Fibroblast of lung (primary cell): Measurements from ENCODE around the gene GUCY2C. TPM values are rescaled to one million over a fixed set of nuclear protein-coding genes. Genes with fewer than 3 reads are reported as not detected.
A peak's percentile ranks its signal among the peaks of the same experiment; 100 is the strongest.

ENCODE experiments used
- DNase-seq, 2 donors: peaks; one replicate each; pipeline versions ENCODE4 v3.0.0 to v3.0.0-alpha.2; 2010; ENCODE audit warnings: low read depth in 2 of 2
- H2AFZ ChIP-seq: 2 replicates; pipeline ENCODE4 v1.5.1; 2012; ENCODE audit warnings: low read length, control low read depth, inconsistent platforms
- H3K27ac ChIP-seq: 2 replicates; pipeline ENCODE4 v1.5.1; 2011; ENCODE audit warnings: low read length, control low read depth; ENCODE audit not compliant: insufficient read depth
- H3K27me3 ChIP-seq: 2 replicates; pipeline ENCODE4 v1.5.1; 2011; ENCODE audit warnings: mild to moderate bottlenecking, low read length; ENCODE audit not compliant: control insufficient read depth, insufficient read depth
- H3K36me3 ChIP-seq: 2 replicates; pipeline ENCODE4 v1.5.1; 2011; ENCODE audit warnings: low read length; ENCODE audit not compliant: control insufficient read depth, insufficient read depth
- H3K4me1 ChIP-seq: 2 replicates; pipeline ENCODE4 v1.5.1; 2011; ENCODE audit warnings: low read length; ENCODE audit not compliant: control insufficient read depth, insufficient read depth; ENCODE audit errors: extremely low read depth
- H3K4me2 ChIP-seq: 2 replicates; pipeline ENCODE4 v1.5.1; 2011; ENCODE audit warnings: low read length, control low read depth; ENCODE audit not compliant: insufficient read depth; ENCODE audit errors: extremely low read depth
- H3K4me3 ChIP-seq, 4 experiments: fragments of 200-600 bp in 1 of 4; sonication (generic) in 1 of 4; replicated peaks in 1 of 4; 2 replicates each; pipeline ENCODE4 v1.5.1; 2011 to 2016; ENCODE audit warnings: low read length in 4 of 4, low read depth in 3 of 4, mild to moderate bottlenecking in 3 of 4, control low read depth in 2 of 4, inconsistent platforms in 1 of 4, mixed read lengths in 1 of 4; ENCODE audit not compliant: insufficient read depth in 1 of 4; ENCODE audit errors: control extremely low read depth in 1 of 4
- H3K79me2 ChIP-seq: 2 replicates; pipeline ENCODE4 v1.5.1; 2012; ENCODE audit warnings: mild to moderate bottlenecking, low read length, inconsistent platforms; ENCODE audit not compliant: control insufficient read depth, insufficient read depth
- H3K9ac ChIP-seq: 2 replicates; pipeline ENCODE4 v1.5.1; 2011; ENCODE audit warnings: mild to moderate bottlenecking, low read length, control low read depth; ENCODE audit not compliant: insufficient read depth
- H3K9me3 ChIP-seq: 2 replicates; pipeline ENCODE4 v1.5.1; 2012; ENCODE audit warnings: low read depth, low read length; ENCODE audit not compliant: control insufficient read depth, insufficient read depth
- H4K20me1 ChIP-seq: 2 replicates; pipeline ENCODE4 v1.5.1; 2011; ENCODE audit warnings: low read length; ENCODE audit not compliant: control insufficient read depth, insufficient read depth; ENCODE audit errors: extremely low read depth
- EZH2 ChIP-seq: IDR thresholded peaks from 2 replicates; pipeline ENCODE4 v1.5.1; 2012; ENCODE audit warnings: low read length, control low read depth, mild to moderate bottlenecking; ENCODE audit errors: missing control alignments
- polyA plus RNA-seq, 2 donors: library from polyadenylated mRNA; depleted of rRNA in 1 of 2; stranded (reverse) in 1 of 2; unstranded in 1 of 2; fragments of >200 nt; gene quantifications; 2 replicates each; pipeline ENCODE4 v1.2.1, GENCODE V29; 2011 to 2012; ENCODE audit warnings: missing spikeins in 1 of 2
- total RNA-seq: library from RNA; depleted of rRNA; stranded (reverse); fragments of >200 nt; gene quantifications from 2 replicates; pipeline ENCODE4 v1.2.1, GENCODE V29; 2014
- TF ChIP-seq, protein P1 (sequence below), 2 donors: IDR thresholded peaks in 1 of 2; conservative IDR thresholded peaks in 1 of 2; 1 replicate in 1 of 2; 2 replicates in 1 of 2; pipeline ENCODE4 v1.5.1; 2011 to 2012; ENCODE audit warnings: low read length in 2 of 2, control low read depth in 1 of 2, inconsistent platforms in 1 of 2, low read depth in 1 of 2, mild to moderate bottlenecking in 1 of 2

The GUCY2C gene
- total and polyA plus RNA-seq, 2 donors (not counting 1 experiment from before 2014, with no cell fraction given): 0.02 TPM; not detected in 1

DNA sequence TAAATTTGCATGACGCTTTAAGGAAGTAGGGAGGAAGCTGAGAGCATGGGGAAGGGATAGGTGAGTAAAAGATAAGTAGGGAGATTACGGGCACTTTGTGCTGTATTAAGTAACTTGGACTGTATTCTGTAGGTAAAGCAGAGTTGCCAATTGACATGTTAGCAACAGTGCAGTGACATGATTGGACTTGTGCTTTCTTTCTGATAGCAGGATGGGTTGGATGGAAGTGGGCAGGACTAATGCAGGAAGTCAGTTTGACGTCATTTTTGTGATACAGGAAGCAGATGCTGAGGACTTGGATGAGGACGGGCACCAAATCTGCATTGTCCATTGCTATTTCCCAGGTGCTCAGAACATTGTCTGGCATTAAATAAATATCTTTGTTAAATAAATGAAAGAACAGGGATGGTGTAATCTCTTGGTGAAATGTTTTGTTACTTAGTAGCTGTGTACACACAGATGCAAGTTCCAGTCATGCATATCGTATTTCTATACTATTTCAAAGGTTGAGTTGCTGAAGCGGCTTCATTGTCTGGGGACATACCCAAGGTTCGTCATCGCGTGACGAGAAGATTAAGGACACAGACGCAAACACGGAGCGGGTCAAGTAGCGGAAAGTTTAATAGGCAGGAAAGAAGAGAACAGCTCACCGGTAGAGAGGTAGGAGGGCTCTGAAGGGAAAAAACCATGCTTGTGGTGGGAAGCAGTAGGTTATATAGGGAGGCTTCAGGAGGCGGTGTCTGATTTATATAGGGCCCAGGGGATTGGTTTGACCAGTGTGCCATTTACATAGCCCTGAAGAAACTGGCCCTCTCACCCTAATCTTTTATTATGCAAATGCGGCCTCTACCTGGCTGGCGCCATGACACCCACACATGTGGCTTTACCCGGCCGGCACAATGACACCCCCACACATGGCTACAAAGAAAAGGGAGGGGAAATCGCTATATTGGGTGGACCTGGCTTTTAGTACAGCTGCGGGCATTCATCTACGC, 30.7 kb downstream of the GUCY2C start:
- H3K27me3 ChIP-seq: no peaks in the 10 kb centered on the region
- peak overlapping the region; percentile 30 for H2AFZ ChIP-seq
- no peaks in the 10 kb centered on the region for H3K9me3 ChIP-seq
- H3K4me1 ChIP-seq: no peaks in the 10 kb centered on the region
- no peak overlapping the region for H3K4me3 ChIP-seq
- no peak overlapping the region for H3K9ac ChIP-seq
- TF ChIP-seq, protein P1, sequence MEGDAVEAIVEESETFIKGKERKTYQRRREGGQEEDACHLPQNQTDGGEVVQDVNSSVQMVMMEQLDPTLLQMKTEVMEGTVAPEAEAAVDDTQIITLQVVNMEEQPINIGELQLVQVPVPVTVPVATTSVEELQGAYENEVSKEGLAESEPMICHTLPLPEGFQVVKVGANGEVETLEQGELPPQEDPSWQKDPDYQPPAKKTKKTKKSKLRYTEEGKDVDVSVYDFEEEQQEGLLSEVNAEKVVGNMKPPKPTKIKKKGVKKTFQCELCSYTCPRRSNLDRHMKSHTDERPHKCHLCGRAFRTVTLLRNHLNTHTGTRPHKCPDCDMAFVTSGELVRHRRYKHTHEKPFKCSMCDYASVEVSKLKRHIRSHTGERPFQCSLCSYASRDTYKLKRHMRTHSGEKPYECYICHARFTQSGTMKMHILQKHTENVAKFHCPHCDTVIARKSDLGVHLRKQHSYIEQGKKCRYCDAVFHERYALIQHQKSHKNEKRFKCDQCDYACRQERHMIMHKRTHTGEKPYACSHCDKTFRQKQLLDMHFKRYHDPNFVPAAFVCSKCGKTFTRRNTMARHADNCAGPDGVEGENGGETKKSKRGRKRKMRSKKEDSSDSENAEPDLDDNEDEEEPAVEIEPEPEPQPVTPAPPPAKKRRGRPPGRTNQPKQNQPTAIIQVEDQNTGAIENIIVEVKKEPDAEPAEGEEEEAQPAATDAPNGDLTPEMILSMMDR (conservative IDR thresholded peaks at IDR 0.05 in 1 of 2, IDR thresholded peaks at IDR 0.05 in 1 of 2; ENCODE audit: low read depth in 1 of 2, low read length in 2 of 2): no peak
- TF ChIP-seq EZH2: no peak
- no peaks in the 10 kb centered on the region for H3K79me2 ChIP-seq
- no peaks in the 10 kb centered on the region for H4K20me1 ChIP-seq
- H3K36me3 ChIP-seq: no peaks in the 10 kb centered on the region
- no peak overlapping the region for H3K27ac ChIP-seq
- no peak overlapping the region for H3K4me2 ChIP-seq
- no peak for DNase-seq

DNA sequence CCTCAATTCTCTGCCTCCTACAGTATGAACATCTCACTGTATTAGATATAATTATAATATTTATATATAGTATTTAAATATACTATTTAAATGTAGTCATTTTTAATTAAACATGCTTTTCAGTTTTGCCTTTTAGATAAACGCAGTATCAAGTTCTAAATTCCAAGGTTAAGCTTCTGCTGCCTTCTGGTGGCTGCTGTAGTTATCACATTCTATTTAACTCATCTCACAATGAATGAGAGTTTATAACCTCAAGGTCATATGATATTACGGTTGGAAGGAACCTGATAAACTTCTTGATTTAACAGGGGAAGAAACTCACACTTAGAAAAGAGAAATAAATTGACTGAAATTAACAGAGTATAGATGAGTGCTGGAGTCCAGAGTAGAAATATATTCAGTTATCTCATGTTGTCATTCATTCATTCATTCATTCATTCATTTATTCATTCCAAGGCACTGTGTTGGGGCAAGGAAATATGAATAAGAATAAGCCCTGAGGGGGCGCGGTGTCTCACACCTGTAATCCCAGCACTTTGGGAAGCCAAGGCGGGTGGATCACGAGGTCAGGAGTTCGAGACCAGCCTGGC, 31.9 kb downstream of the GUCY2C start:
- Histone ChIP-seq H2AFZ (no peak overlapping the region), H3K4me3 (no peak overlapping the region), H3K27ac (no peak overlapping the region), H3K4me2 (no peak overlapping the region), H3K27me3 (no peaks in the 10 kb centered on the region), H3K79me2 (no peaks in the 10 kb centered on the region), H3K9ac (no peak overlapping the region), H3K4me1 (no peaks in the 10 kb centered on the region), H3K36me3 (no peaks in the 10 kb centered on the region), H4K20me1 (no peaks in the 10 kb centered on the region), H3K9me3 (no peaks in the 10 kb centered on the region)
- TF ChIP-seq, protein P1 (conservative IDR thresholded peaks at IDR 0.05 in 1 of 2, IDR thresholded peaks at IDR 0.05 in 1 of 2; ENCODE audit: low read depth in 1 of 2, low read length in 2 of 2): peak; percentile 55 to 56
- no peak for TF ChIP-seq EZH2
- DNase-seq: peak; percentile 16 to 49

DNA sequence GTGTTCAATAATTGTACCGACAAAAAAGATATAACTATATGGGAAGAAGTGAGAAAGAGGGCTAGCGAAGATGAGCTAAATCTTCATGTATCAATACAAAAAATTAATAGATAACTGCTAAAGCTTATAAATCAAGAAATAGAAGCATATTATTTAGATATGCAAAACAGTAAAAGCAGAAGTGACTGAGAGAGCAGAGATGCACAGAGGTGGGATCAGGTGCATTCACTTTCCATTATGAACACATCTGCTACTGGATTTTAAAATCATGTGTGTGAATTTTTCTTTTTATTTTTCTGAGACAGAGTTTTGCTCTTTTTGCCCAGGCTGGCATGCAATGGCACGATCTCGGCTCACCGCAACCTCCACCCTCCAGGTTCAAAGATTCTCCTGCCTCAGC, 33.4 kb downstream of the GUCY2C start:
- H4K20me1 ChIP-seq: no peaks in the 10 kb centered on the region
- H3K27me3 ChIP-seq: no peaks in the 10 kb centered on the region
- no peaks in the 10 kb centered on the region for H3K4me1 ChIP-seq
- H3K79me2 ChIP-seq: no peaks in the 10 kb centered on the region
- H3K9ac ChIP-seq: no peak overlapping the region
- H3K27ac ChIP-seq: no peak overlapping the region
- no peak for TF ChIP-seq EZH2
- TF ChIP-seq, protein P1 (conservative IDR thresholded peaks at IDR 0.05 in 1 of 2, IDR thresholded peaks at IDR 0.05 in 1 of 2; ENCODE audit: low read depth in 1 of 2, low read length in 2 of 2): no peak
- DNase-seq: no peak
- H2AFZ ChIP-seq: no peak overlapping the region
- no peak overlapping the region for H3K4me2 ChIP-seq
- no peak overlapping the region for H3K4me3 ChIP-seq
- no peaks in the 10 kb centered on the region for H3K36me3 ChIP-seq
- no peaks in the 10 kb centered on the region for H3K9me3 ChIP-seq
